B cell (primary cell): ENCODE data around the gene VWA8. TPM values are rescaled to one million over a fixed set of nuclear protein-coding genes. Genes with fewer than 3 reads are reported as not detected.

ENCODE experiments used
- ATAC-seq: fragments of 200-7000 bp; cut with Tn5 transposase; one replicate; pipeline ENCODE4 v1.10.0; 2021; ENCODE audit warnings: low read depth, mild to moderate bottlenecking, moderate number of reproducible peaks, moderate library complexity
- CTCF ChIA-PET: fragments of 350-600 bp; sonication (Branson Sonifier 250); formaldehyde crosslinking; loops from one replicate; lab custom pipeline; 2021; ENCODE audit warnings: antibody characterized with exemption, inconsistent platforms; lab: Charles Lee
- POLR2A ChIA-PET: fragments of 350-600 bp; sonication (Branson Sonifier 250); formaldehyde crosslinking; loops from one replicate; lab custom pipeline; 2021; ENCODE audit warnings: antibody characterized with exemption; lab: Charles Lee
- DNase-seq: peaks from one replicate; pipeline ENCODE4 v3.0.0; 2013
- H2AFZ ChIP-seq: 2 replicates; pipeline ENCODE4 v1.6.1; 2012; ENCODE audit warnings: mild to moderate bottlenecking, low read depth, low read length; ENCODE audit not compliant: insufficient read depth, poor library complexity, severe bottlenecking
- H3K27ac ChIP-seq, 2 donors: 1 replicate in 1 of 2; 2 replicates in 1 of 2; pipeline ENCODE4 v1.5.1; 2012 to 2013; ENCODE audit warnings: low read length in 2 of 2, mild to moderate bottlenecking in 2 of 2, moderate library complexity in 1 of 2
- H3K27me3 ChIP-seq, 4 experiments: fragments of 200-600 bp in 1 of 4; sonication (generic) in 1 of 4; replicated peaks in 1 of 4; 1 replicate in 2 of 4; 2 replicates in 2 of 4; pipeline versions ENCODE4 v1.6.1 to v1.7.0; 2013 to 2016; ENCODE audit warnings: low read length in 3 of 4, mild to moderate bottlenecking in 2 of 4, mixed read lengths in 1 of 4, moderate library complexity in 1 of 4; ENCODE audit not compliant: insufficient read depth in 4 of 4, control insufficient read depth in 3 of 4; ENCODE audit errors: control extremely low read depth in 1 of 4
- H3K36me3 ChIP-seq, 2 experiments: replicated peaks in 1 of 2; 1 replicate in 1 of 2; 2 replicates in 1 of 2; pipeline versions ENCODE4 v1.6.1 to v1.7.1; 2013; ENCODE audit warnings: low read length in 1 of 2; ENCODE audit not compliant: insufficient read depth in 2 of 2, control insufficient read depth in 1 of 2; ENCODE audit errors: control extremely low read depth in 1 of 2, extremely low read depth in 1 of 2
- H3K4me1 ChIP-seq, 2 donors: fragments of 200-600 bp in 1 of 2; sonication (generic) in 1 of 2; 1 replicate in 1 of 2; 2 replicates in 1 of 2; pipeline versions ENCODE4 v1.5.1 to v1.6.1; 2013 to 2017; ENCODE audit warnings: low read length in 2 of 2; ENCODE audit not compliant: control insufficient read depth in 2 of 2, insufficient read depth in 2 of 2
- H3K4me2 ChIP-seq: replicated peaks from 2 replicates; pipeline ENCODE3; 2012; ENCODE audit warnings: mild to moderate bottlenecking, low read depth, low read length; ENCODE audit not compliant: poor library complexity, severe bottlenecking
- H3K4me3 ChIP-seq, 5 experiments: fragments of 200-600 bp in 1 of 5; sonication (generic) in 1 of 5; 1 replicate in 3 of 5; 2 replicates in 2 of 5; pipeline versions ENCODE4 v1.5.1 to v1.7.0; 2011 to 2016; ENCODE audit warnings: low read length in 4 of 5, mild to moderate bottlenecking in 4 of 5, low read depth in 2 of 5, control low read depth in 1 of 5, moderate library complexity in 1 of 5; ENCODE audit not compliant: insufficient read depth in 1 of 5; ENCODE audit errors: control extremely low read depth in 1 of 5, extremely low read depth in 1 of 5
- H3K79me2 ChIP-seq: fragments of 200-600 bp; sonication (generic); one replicate; pipeline ENCODE4 v1.6.0; 2016; ENCODE audit warnings: low read length; ENCODE audit not compliant: control insufficient read depth, insufficient read depth
- H3K9ac ChIP-seq: fragments of 200-600 bp; sonication (generic); 2 replicates; pipeline ENCODE4 v1.6.1; 2017; ENCODE audit warnings: mild to moderate bottlenecking, low read length, moderate library complexity
- H3K9me3 ChIP-seq, 3 donors: one replicate each; pipeline versions ENCODE4 v1.6.1 to v1.7.1; 2013; ENCODE audit warnings: low read length in 2 of 3; ENCODE audit not compliant: control insufficient read depth in 2 of 3, insufficient read depth in 1 of 3; ENCODE audit errors: control extremely low read depth in 1 of 3
- H4K20me1 ChIP-seq: 2 replicates; pipeline ENCODE4 v1.6.0; 2012; ENCODE audit warnings: mild to moderate bottlenecking, low read length; ENCODE audit not compliant: insufficient read depth, control insufficient read depth, poor library complexity, severe bottlenecking
- H3K27ac Mint-ChIP-seq: one replicate; pipeline ENCODE4 v1.8.0; 2021; ENCODE audit warnings: mixed read lengths
- H3K27me3 Mint-ChIP-seq: one replicate; pipeline ENCODE4 v1.8.0; 2021; ENCODE audit warnings: mixed read lengths
- H3K4me1 Mint-ChIP-seq: one replicate; pipeline ENCODE4 v1.8.0; 2021; ENCODE audit warnings: mixed read lengths
- H3K4me3 Mint-ChIP-seq: one replicate; pipeline ENCODE4 v1.8.0; 2021; ENCODE audit warnings: mixed read lengths
- H3K9me3 Mint-ChIP-seq: one replicate; pipeline ENCODE4 v1.8.0; 2022; ENCODE audit warnings: mixed read lengths; ENCODE audit not compliant: insufficient read depth
- CTCF ChIP-seq: fragments of 200-600 bp; IDR thresholded peaks from one replicate; pipeline ENCODE4 v1.8.0; 2022; ENCODE audit warnings: antibody characterized with exemption, mild to moderate bottlenecking
- EZH2 ChIP-seq: IDR thresholded peaks from 2 replicates; pipeline ENCODE4 v1.6.1; 2012; ENCODE audit warnings: borderline replicate concordance, low read depth, mild to moderate bottlenecking, moderate library complexity, low read length; ENCODE audit not compliant: insufficient read depth, poor library complexity, severe bottlenecking
- WGBS: methylation state at CpG from one replicate; pipeline ENCODE4 v1.1.5; 2013; ENCODE audit warnings: missing lambda C conversion rate; ENCODE audit not compliant: insufficient coverage; 5-methylcytosine and 5-hydroxymethylcytosine counted together
- intact Hi-C: fragments of 100-400 bp; cut with micrococcal nuclease; formaldehyde crosslinking; loops from one replicate; pipeline ENCODE4 v1.10.0; 2022
- polyA plus RNA-seq: library from polyadenylated mRNA; depleted of rRNA; stranded (reverse); fragments of >200 nt; gene quantifications from 2 replicates; pipeline ENCODE4 v1.2.3, GENCODE V29; 2012
- total RNA-seq, 2 donors: library from RNA; stranded (reverse); fragments of 120-200 nt in 1 of 2; gene quantifications; 1 replicate in 1 of 2; 2 replicates in 1 of 2; pipeline versions ENCODE4 v1.2.3 to v1.2.4, GENCODE V29; 2013 to 2022

VWA8 gene
- total and polyA plus RNA-seq, 2 donors (not counting 1 experiment from before 2014, with no cell fraction given) = 6.0 to 19.7 TPM

GRCh38 chr13:41848435-41849255, 112.3 kb downstream of the VWA8 start:
- Mint-ChIP-seq H3K4me1 (peaks cover under 1% of the 10 kb centered on the region), H3K27ac (no peak overlapping the region), H3K27me3 (no peaks in the 10 kb centered on the region), H3K4me3 (no peak overlapping the region), H3K9me3 (no peaks in the 10 kb centered on the region)
- Histone ChIP-seq H4K20me1 (no peaks in the 10 kb centered on the region), H3K36me3 (no peaks in the 10 kb centered on the region), H3K9me3 (peaks cover 0 to 1% (median 0%) of the 10 kb centered on the region in 3 donors), H2AFZ (no peak overlapping the region), H3K4me3 (no peak overlapping the region), H3K4me2 (no peak overlapping the region), H3K27ac (no peak overlapping the region), H3K9ac (no peak overlapping the region), H3K79me2 (no peaks in the 10 kb centered on the region), H3K27me3 (no peaks in the 10 kb centered on the region), H3K4me1 (no peaks in the 10 kb centered on the region)
- WGBS = no CpG with 5 or more reads among the region's 2 CpGs
- ATAC-seq (no peak), DNase-seq (no peak)
- TF ChIP-seq EZH2 (no peak), CTCF (no peak)
- CTCF ChIA-PET = no interaction called here
- intact Hi-C loops = no loop called here
- POLR2A ChIA-PET = no interaction called here

- H3K9me3 ChIP-seq = no peaks in the 10 kb centered on the region
- intact Hi-C loops = no loop called here
- H4K20me1 ChIP-seq = no peaks in the 10 kb centered on the region
- H3K79me2 ChIP-seq = no peaks in the 10 kb centered on the region
- ATAC-seq (no peak), DNase-seq (no peak)
- H3K36me3 ChIP-seq = no peaks in the 10 kb centered on the region
- no peak overlapping the region for H3K4me3 ChIP-seq
- Mint-ChIP-seq H3K4me3 (no peak overlapping the region), H3K9me3 (no peaks in the 10 kb centered on the region), H3K27me3 (no peaks in the 10 kb centered on the region), H3K4me1 (peaks cover 9% of the 10 kb centered on the region), H3K27ac (no peak overlapping the region)
- H3K27ac ChIP-seq = no peak overlapping the region
- H3K4me1 ChIP-seq = peaks cover 1 to 2% of the 10 kb centered on the region in 2 donors
- TF ChIP-seq CTCF (no peak), EZH2 (no peak)
- H3K4me2 ChIP-seq = no peak overlapping the region
- H3K27me3 ChIP-seq = no peaks in the 10 kb centered on the region
- CTCF ChIA-PET = no interaction called here
- H3K9ac ChIP-seq = no peak overlapping the region
- POLR2A ChIA-PET = no interaction called here
- no CpG with 5 or more reads among the region's 3 CpGs for WGBS
- no peak overlapping the region for H2AFZ ChIP-seq
Observed at GRCh38 chr13:41847216-41847615, 113.7 kb downstream of the VWA8 start.
